Measurements from ENCODE around the gene LTBP1. TPM values are rescaled to one million over a fixed set of nuclear protein-coding genes. Genes with fewer than 3 reads are reported as not detected.

The LTBP1 gene
- total RNA-seq, 2 donors from 2014 or later = 19.4 to 23.1 TPM

DNA sequence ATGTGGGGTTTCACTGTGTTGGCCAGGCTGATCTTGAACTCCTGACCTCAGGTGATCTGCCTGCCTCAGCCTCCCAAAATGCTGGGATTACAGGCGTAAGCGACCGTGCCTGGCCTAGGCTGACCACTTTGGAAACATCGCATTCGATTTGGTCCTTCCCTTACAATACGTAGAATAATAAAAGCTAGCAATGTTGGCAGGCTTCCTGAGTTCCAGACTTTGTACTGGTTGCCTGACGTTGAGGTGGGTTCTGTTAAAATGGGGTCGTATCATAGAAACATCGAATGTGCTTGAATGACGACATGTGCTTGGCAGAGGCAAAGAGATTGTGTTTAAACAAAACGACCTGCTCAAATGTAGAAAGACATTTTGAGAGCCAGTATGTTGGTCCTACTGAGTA, 56.1 kb downstream of the LTBP1 start:
- no peak for DNase-seq
- TF ChIP-seq, protein P1, sequence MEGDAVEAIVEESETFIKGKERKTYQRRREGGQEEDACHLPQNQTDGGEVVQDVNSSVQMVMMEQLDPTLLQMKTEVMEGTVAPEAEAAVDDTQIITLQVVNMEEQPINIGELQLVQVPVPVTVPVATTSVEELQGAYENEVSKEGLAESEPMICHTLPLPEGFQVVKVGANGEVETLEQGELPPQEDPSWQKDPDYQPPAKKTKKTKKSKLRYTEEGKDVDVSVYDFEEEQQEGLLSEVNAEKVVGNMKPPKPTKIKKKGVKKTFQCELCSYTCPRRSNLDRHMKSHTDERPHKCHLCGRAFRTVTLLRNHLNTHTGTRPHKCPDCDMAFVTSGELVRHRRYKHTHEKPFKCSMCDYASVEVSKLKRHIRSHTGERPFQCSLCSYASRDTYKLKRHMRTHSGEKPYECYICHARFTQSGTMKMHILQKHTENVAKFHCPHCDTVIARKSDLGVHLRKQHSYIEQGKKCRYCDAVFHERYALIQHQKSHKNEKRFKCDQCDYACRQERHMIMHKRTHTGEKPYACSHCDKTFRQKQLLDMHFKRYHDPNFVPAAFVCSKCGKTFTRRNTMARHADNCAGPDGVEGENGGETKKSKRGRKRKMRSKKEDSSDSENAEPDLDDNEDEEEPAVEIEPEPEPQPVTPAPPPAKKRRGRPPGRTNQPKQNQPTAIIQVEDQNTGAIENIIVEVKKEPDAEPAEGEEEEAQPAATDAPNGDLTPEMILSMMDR (IDR thresholded peaks at IDR 0.05) = no peak
- Histone ChIP-seq H3K36me3 (no peaks in the 10 kb centered on the region), H3K4me1 (no peaks in the 10 kb centered on the region), H3K27me3 (no peaks in the 10 kb centered on the region), H3K9me3 (no peaks in the 10 kb centered on the region), H3K27ac (no peak overlapping the region), H3K4me3 (no peak overlapping the region), H3K9ac (ENCODE audit: low read depth in 2 of 2, low read length in 2 of 2) (no peak overlapping the region)
- intact Hi-C loops (cut with DNase I) = no loop called here

DNA sequence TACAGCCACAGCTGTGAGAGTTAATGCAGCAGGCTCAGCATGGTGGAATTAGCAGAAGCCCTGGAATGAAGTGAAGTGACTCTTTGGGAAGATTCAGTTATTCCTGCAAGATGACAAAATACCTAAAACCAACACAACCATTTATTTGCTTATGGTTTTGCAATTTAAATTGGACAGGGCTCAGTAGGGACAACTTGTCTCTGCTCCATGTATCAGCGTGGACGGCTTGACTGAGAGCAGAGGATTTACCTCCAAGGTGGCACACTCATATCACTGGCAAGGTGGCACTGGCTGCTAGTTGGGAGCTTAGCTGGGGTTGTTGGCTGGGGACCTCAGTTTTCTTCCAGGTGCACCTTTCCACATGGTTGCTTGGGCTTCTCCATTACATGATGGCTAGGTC, 58.3 kb downstream of the LTBP1 start:
- Histone ChIP-seq H3K9ac (ENCODE audit: low read depth in 2 of 2, low read length in 2 of 2) (no peak overlapping the region), H3K4me3 (no peak overlapping the region), H3K4me1 (no peaks in the 10 kb centered on the region), H3K9me3 (no peaks in the 10 kb centered on the region), H3K27me3 (no peaks in the 10 kb centered on the region), H3K36me3 (no peaks in the 10 kb centered on the region), H3K27ac (no peak overlapping the region)
- TF ChIP-seq, protein P1 (IDR thresholded peaks at IDR 0.05) = no peak
- DNase-seq = no peak
- intact Hi-C loops (cut with DNase I) = no loop called here

DNA sequence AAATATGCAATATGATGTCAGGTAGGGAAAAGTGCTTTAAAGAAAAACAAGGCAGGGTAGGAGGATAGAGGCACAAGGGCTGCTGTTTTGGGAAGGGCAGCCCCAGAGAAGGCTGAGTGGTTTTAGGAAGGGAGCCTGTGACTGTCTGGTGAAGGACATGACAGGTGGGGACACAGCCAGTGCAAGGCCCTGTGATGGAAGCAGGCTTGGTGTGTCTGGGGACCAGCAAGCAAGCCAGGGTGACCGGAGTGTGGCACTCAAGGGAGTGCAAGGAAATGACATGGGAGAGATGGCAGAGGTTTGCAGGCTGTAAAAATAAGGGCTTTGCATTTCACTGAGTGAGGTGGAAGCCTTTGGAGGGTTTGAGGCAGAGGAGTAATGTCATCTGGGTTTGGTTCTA, 62.0 kb downstream of the LTBP1 start:
- Histone ChIP-seq H3K4me1 (no peaks in the 10 kb centered on the region), H3K36me3 (no peaks in the 10 kb centered on the region), H3K27ac (no peak overlapping the region), H3K9me3 (no peaks in the 10 kb centered on the region), H3K27me3 (no peaks in the 10 kb centered on the region), H3K9ac (ENCODE audit: low read depth in 2 of 2, low read length in 2 of 2) (no peak overlapping the region), H3K4me3 (no peak overlapping the region)
- intact Hi-C loops (cut with DNase I) = no loop called here
- DNase-seq = no peak
- TF ChIP-seq, protein P1 (IDR thresholded peaks at IDR 0.05) = no peak

- Histone ChIP-seq H3K9ac (ENCODE audit: low read depth in 2 of 2, low read length in 2 of 2) (no peak overlapping the region), H3K36me3 (no peaks in the 10 kb centered on the region), H3K27me3 (no peaks in the 10 kb centered on the region), H3K9me3 (no peaks in the 10 kb centered on the region), H3K4me3 (no peak overlapping the region), H3K4me1 (no peaks in the 10 kb centered on the region), H3K27ac (no peak overlapping the region)
- TF ChIP-seq, protein P1 (IDR thresholded peaks at IDR 0.05) = no peak
- no peak for DNase-seq
- intact Hi-C loops (cut with DNase I) = no loop called here
Observed at GRCh38 chr2:33009249-33009648, 62.5 kb downstream of the LTBP1 start.

DNA sequence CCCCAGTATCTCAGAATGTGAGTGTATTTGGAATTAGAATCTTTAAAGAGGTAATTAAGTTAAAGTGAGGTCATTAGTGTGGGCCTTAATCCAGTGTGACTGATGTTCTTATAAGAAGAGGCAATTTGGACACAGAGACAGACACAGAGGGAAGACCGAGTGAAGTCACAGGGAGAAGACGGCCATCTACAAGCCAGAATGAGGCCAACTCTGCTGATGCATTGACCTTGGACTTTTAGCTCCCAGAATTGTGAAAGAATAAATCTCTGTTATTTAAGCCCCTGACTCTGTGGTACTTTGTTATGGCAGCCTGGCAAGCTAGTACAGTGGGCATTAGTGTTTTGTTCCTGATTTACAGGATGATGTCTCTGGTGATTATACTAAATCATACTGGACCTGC, 64.6 kb downstream of the LTBP1 start:
- no peak overlapping the region for H3K27ac ChIP-seq
- no peak overlapping the region for H3K4me3 ChIP-seq
- intact Hi-C loops (cut with DNase I) = no loop called here
- TF ChIP-seq, protein P1 (IDR thresholded peaks at IDR 0.05) = no peak
- no peaks in the 10 kb centered on the region for H3K9me3 ChIP-seq
- no peaks in the 10 kb centered on the region for H3K36me3 ChIP-seq
- DNase-seq = no peak
- no peaks in the 10 kb centered on the region for H3K27me3 ChIP-seq
- peaks cover 11% of the 10 kb centered on the region for H3K4me1 ChIP-seq
- no peak overlapping the region for H3K9ac ChIP-seq (ENCODE audit: low read depth in 2 of 2, low read length in 2 of 2)

GRCh38 chr2:33011941-33012340, 65.2 kb downstream of the LTBP1 start:
- intact Hi-C loops (cut with DNase I) = no loop called here
- Histone ChIP-seq H3K36me3 (no peaks in the 10 kb centered on the region), H3K9ac (ENCODE audit: low read depth in 2 of 2, low read length in 2 of 2) (no peak overlapping the region), H3K9me3 (no peaks in the 10 kb centered on the region), H3K4me3 (no peak overlapping the region), H3K4me1 (peaks cover 11% of the 10 kb centered on the region), H3K27ac (no peak overlapping the region), H3K27me3 (no peaks in the 10 kb centered on the region)
- DNase-seq = no peak
- TF ChIP-seq, protein P1 (IDR thresholded peaks at IDR 0.05) = no peak
